ENCODE results near the gene CDH23.
A peak's percentile ranks its signal among the peaks of the same experiment; 100 is the strongest.

CDH23 gene

DNA sequence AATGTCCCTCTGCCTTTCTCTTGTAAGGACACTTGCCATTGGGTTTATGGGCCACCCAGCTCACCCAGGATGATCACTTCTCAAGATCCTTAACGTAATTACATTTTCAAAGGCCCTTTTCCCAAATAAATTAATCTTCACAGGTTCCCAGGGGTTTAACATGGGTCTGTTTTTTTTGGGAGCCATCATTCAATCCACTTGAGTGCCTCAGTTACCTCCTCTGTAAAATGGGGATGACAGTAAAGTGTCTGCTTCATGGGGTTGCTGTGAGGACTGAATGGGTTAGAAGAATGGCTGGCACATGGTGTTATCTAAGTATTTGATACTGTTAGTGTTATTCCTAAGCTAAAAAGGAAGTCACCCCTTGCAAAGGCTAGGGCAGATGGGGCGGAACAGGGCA is 315.4 kb downstream of the CDH23 start:
- DNase-seq (ENCODE audit: low read depth), result no peak

DNA sequence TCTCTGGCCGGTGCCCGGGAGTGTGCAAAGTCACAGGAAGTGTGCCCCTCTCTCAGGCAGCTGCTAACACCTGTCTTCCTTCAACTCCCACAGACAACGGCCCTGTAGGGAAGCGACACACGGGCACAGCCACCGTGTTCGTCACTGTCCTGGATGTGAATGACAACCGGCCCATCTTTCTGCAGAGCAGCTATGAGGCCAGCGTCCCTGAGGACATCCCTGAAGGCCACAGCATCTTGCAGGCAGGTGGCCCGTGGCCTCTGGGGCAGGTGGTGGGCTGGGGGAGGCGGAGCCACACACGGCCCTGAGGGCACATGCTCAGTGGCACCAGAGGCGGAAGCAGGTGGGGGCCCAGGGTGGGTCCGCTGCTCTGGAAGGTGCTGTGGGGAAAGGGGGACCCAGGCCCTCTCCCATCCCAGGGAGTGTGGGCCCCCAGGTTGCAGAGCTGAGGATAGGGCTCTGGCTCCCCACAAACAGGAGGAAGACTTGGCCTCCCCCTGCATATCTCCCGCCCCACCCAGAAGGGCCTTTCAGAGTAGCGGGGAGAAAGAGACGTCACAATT is 315.9 kb downstream of the CDH23 start:
- DNase-seq (ENCODE audit: low read depth), result no peak
- no peak overlapping the region for H3K4me3 ChIP-seq (ENCODE audit: low read depth, low read length)

More for the DNA sequence above, 315.4 kb downstream of the CDH23 start:
- H3K4me3 ChIP-seq (ENCODE audit: low read depth, low read length), result no peak overlapping the region

DNA sequence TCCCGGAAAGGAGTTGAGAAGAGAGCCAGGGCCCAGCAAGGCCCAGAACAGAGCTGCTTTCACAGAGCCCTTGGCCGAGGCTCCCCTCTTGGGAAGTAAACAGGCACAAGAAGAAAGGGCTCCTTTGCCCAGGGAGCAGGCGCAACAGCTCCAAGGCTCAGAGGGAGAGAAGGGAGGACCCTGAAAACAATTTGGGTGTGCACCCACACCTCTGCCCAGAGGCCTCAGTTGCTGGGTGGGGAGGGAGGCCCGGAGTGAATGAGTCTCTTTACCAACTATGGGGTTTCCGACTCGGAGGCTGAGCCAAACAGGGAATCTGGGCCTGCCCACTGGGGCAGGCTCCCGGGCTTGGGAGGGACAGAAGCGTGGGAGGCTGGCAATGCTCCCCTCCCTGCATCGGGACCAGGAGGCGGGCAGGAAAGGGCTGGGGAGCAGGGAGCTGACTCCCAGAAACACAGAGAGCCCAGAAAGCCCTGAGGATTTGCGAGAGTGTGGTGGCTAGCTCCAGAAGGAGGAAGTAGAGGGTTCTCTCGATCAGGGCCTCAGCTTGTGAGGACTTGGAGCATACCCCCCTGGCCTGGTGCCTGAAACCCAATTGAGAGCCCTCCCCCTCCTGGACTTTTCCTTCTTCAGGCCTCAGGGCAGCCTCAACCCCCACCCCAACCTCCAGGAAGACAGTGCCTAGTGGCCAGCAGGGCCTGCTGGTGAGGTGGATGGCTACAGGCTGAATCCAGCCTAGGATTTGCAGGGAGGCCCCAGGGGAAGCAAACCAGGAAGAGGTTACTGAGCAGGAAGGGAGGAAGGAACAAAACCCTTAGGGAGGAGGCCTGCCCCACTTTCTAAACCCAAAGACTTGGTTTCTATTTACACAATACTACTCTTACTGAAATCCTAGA is 316.7 kb downstream of the CDH23 start:
- peak; percentile 35 for DNase-seq (ENCODE audit: low read depth)
- no peak overlapping the region for H3K4me3 ChIP-seq (ENCODE audit: low read depth, low read length)

DNA sequence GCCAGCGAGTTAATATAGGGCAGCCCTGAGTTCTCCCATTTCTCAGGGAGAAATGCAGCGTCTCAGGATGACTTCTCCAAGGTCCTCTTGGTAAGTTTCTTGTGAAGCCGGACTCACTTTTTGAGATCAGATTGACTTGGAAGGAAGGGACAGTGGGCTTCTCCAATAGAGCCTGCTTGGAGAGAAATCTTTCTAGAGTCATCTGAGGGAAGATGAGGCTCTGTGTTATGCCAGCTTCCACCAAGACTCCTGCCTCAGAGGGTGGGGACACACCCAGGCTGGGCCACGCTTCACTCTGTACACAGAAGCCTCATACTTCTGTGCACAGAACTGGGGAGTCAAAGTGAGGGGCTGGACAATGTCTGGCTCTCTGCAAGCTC is 317.3 kb downstream of the CDH23 start:
- no peak for DNase-seq (ENCODE audit: low read depth)
- no peak overlapping the region for H3K4me3 ChIP-seq (ENCODE audit: low read depth, low read length)

DNA sequence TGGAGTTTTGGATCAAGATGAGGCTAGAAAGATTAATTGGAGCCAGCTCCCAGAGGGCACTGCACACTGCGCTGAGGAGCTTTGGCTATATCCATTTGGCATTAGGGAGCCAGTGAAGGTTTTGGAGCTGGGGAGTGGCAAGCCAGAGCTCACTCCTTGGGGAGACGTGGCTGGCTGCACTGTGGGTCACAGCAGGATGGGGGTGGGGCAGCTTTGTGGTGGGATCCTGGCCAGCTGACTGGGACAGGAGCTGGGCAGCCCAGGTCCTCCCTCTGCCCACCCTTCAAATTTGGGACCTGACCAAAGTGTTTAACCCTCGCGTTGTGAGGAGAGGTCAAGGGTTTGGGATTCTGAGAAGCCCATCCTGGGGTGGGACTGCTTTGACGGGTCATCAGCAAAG is 317.9 kb downstream of the CDH23 start:
- no peak overlapping the region for H3K4me3 ChIP-seq (ENCODE audit: low read depth, low read length)
- DNase-seq (ENCODE audit: low read depth), result no peak

DNA sequence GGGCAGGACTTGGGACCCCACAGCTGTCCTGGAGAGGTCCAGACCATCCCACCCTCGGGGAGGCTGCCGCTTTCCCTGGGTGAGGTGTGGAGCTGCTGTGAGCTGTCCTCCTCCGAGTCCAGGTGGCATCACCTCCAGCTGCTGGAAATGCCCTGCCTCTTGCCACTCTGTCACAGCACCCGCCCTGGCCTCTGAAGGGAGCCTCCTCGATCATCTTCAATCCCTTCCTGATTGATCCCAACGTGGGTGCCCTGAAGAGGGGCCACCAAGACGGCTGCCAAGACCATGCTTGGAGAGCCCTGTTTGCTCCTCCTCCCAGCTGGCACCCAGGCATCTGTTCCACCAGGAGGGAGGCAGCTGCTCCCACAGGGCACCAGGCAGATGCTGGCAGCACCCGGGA is 318.3 kb downstream of the CDH23 start:
- no peak for DNase-seq (ENCODE audit: low read depth)
- no peak overlapping the region for H3K4me3 ChIP-seq (ENCODE audit: low read depth, low read length)

DNA sequence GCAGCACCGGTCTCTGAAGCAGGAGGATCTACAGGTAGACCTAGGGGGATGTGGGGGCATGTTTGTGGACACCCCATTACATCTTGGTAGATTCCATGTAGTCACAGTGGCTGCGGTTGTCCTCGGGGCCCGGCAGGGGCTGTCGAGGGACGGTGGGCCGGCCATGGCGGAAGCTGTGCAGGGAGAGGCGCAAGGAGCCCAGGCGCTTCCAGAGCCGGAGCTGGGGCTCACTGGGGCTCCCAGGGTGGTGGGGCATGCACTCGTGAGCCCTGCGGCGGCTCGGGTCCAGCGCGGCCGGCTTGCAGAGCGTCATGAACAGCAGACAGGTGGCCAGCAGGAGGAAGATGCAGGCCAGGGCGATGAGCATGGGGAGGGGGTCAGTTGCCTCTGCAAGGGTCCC is 319.1 kb downstream of the CDH23 start:
- DNase-seq (ENCODE audit: low read depth), result no peak
- H3K4me3 ChIP-seq (ENCODE audit: low read depth, low read length), result no peak overlapping the region

DNA sequence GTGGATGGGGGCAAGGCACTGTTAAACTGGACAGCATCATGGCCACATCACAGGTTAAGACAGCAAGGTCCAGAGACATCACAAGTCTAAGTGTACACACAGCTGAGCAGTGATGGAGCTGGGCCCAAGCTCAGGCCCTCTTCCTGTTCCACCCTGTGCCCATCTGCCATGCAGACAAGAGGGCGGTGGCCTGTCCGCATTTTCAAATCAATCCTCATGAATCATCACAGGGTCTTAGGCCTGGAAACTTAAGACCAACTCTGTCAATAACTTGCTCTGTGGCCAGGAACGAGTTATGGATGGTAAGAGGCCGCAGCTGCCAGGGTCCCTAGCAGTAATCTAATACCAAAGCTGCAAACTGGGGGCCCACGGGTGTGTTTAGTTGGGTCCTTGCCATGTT is 319.7 kb downstream of the CDH23 start:
- DNase-seq (ENCODE audit: low read depth), result no peak
- H3K4me3 ChIP-seq (ENCODE audit: low read depth, low read length), result no peak overlapping the region

DNA sequence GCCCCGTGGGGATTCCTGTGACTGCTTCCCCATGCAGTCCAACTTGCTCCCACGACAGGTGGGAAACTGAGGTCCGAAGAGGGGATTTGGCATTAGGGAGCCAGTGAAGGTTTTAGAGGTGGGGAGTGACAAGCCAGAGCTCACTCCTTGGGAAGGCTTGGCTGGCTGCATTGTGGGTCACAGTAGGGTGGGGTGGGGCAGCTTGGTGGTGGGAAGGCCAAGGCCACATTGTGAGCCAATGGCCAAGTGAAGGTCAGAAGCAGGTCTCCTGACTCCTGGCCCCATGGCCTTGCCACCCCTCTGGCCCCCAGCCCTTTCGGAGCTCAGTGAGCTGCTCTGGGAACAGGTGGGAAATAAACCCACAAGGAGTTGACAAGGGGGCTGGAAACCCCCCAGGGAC is 320.3 kb downstream of the CDH23 start:
- no peak overlapping the region for H3K4me3 ChIP-seq (ENCODE audit: low read depth, low read length)
- DNase-seq (ENCODE audit: low read depth), result no peak

DNA sequence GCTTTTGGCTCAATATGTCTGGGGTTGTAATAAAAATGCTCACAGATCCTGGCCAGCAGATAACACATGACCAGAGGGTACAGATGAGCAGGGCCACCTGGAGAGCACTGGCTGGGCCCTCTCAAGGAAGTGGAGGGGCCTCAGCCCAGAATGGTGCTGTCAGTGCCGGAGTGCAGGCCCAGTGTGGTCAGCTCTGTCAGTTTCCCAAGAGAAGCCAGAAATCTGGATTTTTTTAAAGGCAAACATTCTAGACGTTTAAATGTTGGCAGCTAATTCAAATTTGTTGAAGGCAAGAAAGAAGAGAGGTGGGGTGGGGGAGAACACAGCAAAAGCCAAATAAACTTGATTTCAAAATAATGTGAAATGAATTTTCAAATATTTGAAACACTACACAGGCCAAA is 320.8 kb downstream of the CDH23 start:
- DNase-seq (ENCODE audit: low read depth), result no peak
- H3K4me3 ChIP-seq (ENCODE audit: low read depth, low read length), result no peak overlapping the region

DNA sequence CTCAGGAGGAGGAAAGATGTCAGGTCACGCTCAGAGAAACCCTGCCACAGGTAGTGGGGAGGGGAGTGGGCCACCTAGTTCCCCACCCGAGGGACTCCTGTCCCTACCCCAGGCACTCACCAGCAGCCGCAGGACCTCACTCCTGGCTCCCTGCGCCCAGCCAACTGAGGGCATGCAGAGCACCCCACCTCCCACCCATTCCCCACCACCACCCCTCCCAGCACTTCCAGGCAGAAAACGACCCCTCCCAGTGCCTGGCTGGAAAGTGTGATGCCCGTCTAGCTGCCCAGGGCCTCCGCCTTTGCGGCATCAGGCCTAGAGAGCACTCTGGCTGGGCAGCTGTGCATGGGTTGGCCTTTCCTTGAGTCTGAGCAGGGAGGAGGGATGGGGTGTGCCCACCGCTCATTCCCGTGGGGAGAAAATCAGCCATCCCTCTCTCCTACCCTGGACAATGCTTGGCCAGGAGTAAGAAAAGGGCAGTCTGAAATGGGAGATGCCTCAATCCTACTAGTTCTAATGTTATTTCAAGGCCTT is 321.5 kb downstream of the CDH23 start:
- DNase-seq (ENCODE audit: low read depth), result no peak

DNA sequence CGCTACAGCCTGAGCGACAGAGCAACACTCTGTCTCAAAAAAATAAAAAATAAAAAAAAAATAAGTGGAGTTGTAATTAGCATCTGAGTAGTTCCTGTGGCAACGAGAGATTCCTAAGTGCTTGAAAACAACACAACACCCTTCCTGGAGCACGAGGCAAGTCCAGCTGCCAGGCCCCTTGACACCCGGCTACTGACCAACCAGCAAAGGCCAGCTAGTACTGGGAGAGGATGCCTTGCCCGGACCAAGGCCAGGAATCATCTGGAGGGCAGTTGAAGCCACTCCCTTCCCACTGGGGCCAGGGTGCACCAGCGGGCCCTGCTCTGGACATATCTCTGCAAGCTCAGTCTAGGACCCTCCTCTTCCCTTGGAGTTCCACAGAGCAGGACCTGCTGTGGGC is 322.3 kb downstream of the CDH23 start:
- DNase-seq (ENCODE audit: low read depth), result no peak
- H3K4me3 ChIP-seq (ENCODE audit: low read depth, low read length), result no peak overlapping the region

More for the DNA sequence above, 321.5 kb downstream of the CDH23 start:
- no peak overlapping the region for H3K4me3 ChIP-seq (ENCODE audit: low read depth, low read length)

DNA sequence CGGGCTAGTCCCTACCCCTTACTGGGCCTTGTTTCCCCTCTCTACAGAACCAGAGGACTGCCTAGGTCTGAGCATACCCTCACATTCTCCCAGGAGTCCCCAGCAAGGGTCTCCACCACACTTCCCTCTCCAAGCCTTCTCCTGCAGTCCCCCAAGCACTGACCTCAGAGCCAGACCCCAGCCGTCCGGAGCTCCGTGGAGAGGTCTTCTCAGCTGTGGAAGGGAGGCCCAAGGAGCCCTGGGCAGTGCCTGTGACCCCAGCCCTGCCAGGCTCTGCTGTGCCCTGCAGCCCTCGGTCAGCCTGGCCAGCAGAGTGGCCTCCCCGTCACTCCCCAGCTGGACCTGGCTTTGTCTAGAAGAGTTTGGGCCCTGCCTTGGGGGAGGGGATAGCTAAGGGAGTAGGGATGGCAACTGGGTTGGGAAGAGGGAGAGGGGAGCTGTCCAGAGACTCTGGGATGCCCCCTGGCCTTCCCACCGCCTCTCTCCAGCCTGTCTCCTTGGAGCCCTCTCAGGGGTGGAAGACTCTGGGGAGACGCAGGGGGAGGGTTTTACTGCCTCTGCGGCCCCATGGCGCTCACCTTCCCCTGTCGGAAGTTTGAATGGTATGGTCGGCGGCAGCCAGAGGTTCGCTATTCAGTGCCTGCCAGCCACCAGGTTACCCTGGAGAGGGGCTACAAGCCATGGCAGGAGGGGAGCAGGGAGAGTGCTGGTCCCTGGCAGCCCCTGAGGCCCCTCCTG is 322.9 kb downstream of the CDH23 start, which contains the start of gene C10orf105:
Gene C10orf105, minus strand, starts transcription at position 315 of the 738 bp plus-strand sequence. CDS start 3,441 bp downstream, outside the sequence.
- no peak within 1 kb of the TSS for H3K4me3 ChIP-seq (ENCODE audit: low read depth, low read length)
- no peak for DNase-seq (ENCODE audit: low read depth)

DNA sequence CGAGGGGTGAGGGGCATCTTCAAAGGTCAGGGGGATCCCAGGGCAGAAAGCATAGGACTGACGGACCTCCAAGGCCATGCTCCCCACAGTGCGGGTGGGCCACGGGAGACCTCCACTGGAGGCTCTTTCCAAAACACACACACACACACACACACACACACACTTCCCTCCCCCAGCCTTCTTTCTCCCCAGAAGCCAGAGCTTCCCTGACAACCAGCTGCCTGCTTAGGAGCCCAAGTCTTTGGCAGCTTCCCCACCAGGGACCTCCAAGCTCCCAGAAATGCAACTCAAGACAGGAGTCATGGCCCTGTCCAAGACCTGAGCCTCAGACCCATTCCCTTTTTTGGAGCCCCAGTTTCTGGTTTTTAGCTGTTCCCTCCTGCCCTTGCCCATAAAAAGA is 323.6 kb downstream of the CDH23 start:
- no peak for DNase-seq (ENCODE audit: low read depth)
- H3K4me3 ChIP-seq (ENCODE audit: low read depth, low read length), result no peak overlapping the region

DNA sequence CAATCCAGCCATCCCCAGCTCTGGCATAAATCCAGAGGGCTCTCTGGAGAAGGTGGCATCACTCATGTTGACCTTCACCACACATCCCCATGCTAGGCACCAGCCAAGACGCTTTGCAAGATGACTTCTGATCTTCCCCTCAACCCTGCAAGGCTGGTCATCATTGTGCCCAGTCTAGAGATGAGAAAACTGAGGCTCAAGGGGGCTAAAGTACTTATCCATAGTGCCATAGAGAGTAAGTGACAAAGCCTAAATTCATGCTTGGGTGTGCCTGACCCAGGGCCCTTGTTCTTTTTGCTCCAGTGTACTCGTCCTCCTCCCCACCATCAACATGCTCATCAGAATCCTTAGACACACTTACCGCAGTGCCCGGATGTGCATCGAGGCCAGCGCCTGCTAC is 324.6 kb downstream of the CDH23 start:
- H3K4me3 ChIP-seq (ENCODE audit: low read depth, low read length), result no peak overlapping the region
- DNase-seq (ENCODE audit: low read depth), result no peak

DNA sequence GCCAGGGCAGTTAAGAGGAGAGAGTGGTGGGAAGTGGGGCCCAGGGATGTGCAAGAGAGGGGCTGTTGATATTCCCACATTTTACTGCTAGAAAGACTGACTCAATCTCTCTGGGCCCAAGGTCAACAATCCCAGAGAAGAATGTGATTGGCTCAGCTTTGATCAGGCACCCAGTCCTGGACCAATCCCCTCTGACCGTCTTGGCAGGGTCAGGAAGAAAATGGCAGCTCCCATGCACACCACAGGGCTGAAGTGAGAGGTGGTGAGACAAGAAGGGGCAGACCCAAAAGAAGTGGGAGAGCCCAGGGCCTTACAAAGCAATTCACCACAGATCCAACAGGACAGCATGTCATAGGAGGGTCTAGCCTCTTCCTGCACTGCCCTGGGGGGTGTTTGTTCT is 326.1 kb downstream of the CDH23 start:
- H3K4me3 ChIP-seq (ENCODE audit: low read depth, low read length), result no peak overlapping the region
- DNase-seq (ENCODE audit: low read depth), result no peak

DNA sequence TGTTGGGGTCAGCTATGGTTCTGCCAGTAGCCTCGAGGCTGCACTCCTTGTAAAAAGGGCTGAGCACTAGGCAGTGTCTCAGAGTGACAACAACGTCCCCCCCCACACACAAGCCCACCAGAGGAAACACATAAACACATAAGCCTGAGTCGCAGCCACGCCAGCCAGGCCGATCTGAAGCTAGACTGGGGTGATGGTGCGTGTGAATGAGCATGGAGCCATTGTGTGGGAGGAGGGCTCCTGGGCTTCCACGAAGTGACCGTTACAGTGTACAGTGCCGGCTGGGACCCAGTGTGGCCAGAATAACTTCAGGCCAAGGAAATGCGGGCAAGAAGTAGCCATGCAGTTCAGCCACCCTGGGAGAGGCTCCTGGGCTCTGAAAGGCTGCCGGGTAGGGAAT is 326.6 kb downstream of the CDH23 start:
- DNase-seq (ENCODE audit: low read depth), result no peak

DNA sequence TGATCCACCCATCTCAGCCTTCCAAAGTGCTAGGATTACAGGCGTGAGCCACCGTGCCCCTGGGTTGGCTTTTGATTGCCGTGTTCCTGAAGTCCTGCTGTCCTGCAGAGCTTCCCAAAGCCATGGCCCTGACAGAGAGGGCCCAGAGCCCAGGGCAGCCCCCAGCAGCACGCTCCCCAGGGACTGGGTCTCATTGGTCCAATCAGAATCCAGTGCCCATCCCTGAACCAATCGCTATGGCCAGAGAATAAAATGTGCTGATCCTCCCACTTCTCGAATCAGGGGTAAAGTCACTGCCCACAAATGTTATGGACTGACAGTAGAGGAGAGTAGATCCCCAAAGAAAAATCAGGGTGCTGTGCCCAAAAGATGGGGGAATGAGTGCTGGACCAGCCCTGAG is 327.8 kb downstream of the CDH23 start:
- DNase-seq (ENCODE audit: low read depth), result no peak
- H3K4me3 ChIP-seq (ENCODE audit: low read depth, low read length), result no peak overlapping the region

More for the DNA sequence above, 326.6 kb downstream of the CDH23 start:
- H3K4me3 ChIP-seq (ENCODE audit: low read depth, low read length), result no peak overlapping the region

DNA sequence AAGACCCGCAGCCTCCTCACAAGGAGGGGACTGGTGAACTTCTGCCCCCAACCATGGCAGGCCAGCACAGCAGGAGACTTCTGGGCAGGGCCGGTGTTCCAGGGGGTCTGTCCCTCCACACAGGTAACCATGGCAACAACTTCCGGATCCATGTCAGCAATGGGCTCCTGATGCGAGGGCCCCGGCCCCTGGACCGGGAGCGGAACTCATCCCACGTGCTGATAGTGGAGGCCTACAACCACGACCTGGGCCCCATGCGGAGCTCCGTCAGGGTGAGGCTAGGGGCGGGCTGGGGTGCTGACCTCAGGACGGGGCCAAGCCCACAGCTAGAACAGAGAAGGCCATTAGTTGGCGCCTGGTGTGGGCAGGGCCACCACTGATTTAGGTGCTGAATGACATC is 328.5 kb downstream of the CDH23 start:
- no peak for DNase-seq (ENCODE audit: low read depth)
- H3K4me3 ChIP-seq (ENCODE audit: low read depth, low read length), result no peak overlapping the region

DNA sequence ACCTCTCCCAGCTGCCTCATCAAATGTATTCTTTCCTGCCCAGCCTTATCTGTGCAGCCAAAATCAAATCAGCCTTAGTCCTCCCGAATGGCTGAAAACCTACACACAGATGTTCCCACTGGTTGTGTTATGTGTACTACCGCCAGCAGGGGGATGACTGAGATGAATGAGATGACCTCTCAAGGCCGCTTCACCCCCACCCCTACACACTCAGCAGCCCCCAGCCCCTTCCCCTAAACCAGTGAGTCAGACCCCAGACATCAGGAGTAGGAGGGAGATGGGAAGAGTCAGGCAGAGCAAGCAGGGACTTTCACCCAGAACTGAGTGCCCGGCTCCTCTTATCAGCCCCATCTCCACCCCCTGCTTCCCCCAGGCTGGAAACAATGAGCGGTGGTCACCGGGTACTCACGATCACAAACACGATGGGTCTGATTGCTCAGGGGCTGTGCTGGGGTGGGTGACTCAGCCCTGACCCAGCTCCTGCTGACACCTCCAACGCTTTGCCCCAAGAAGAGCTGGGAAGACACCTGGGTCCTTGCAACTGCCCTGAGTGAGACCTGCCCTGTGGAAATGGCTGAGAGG is 329.4 kb downstream of the CDH23 start:
- no peak for DNase-seq (ENCODE audit: low read depth)
- H3K4me3 ChIP-seq (ENCODE audit: low read depth, low read length), result no peak overlapping the region

All from skeletal muscle cell (primary cell).